ENCODE data around the gene IFNAR1. TPM values are rescaled to one million over a fixed set of nuclear protein-coding genes. Genes with fewer than 3 reads are reported as not detected.
"Not testable (repeated sequence)": the region's sequence is repeated elsewhere in the genome, so short reads cannot be mapped to it uniquely, and the experiment has no call there.

The IFNAR1 gene
- total RNA-seq, 1 donor from 2014 or later: 19.0 TPM

DNA sequence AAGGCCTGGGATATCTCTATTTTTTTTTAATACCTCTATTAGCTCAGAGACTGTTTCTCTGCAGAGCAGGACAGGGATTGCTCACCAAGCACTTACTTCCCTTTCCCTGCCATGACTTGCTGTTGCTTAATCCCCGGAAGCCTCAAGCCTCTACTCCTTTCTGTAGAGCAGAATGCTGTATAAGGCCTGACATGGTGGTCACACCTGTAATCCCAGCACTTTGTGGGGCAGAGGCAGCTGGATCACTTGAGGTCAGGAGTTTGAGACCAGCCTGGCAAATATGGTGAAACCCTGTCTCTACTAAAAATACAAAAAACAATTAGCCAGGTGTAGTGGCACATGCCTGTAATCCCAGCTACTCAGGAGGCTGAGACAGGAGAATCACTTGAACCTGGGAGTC is 55.2 kb downstream of the IFNAR1 start:
- H3K27ac Mint-ChIP-seq: peak overlapping the region; percentile 84
- H3K4me3 Mint-ChIP-seq: peak overlapping the region; percentile 51

GRCh38 chr21:33380483-33380998 is 55.8 kb downstream of the IFNAR1 start:
- Mint-ChIP-seq H3K4me1 (peaks cover 55% of the 10 kb centered on the region), H3K9me3 (no peaks in the 10 kb centered on the region), H3K4me3 (peak overlapping the region; percentile 51), H3K27me3 (peaks cover 27% of the 10 kb centered on the region), H3K36me3 (ENCODE audit: low read depth) (no peaks in the 10 kb centered on the region), H3K27ac (peak overlapping the region; percentile 84)
- DNase-seq: peak; percentile 92
- intact Hi-C loops (cut with micrococcal nuclease): loop anchor here (1.0 to 5.0 kb wide), 6 partner anchors 54 to 652 kb away; partner anchors contain the start of genes CRYZL1, ITSN1 and SYNJ1

More for the DNA sequence above, 55.2 kb downstream of the IFNAR1 start:
- DNase-seq: peak; percentile 61
- peaks cover 25% of the 10 kb centered on the region for H3K27me3 Mint-ChIP-seq
- H3K9me3 Mint-ChIP-seq; H3K36me3 Mint-ChIP-seq (ENCODE audit: low read depth): not testable (repeated sequence)
- H3K4me1 Mint-ChIP-seq: peaks cover 54% of the 10 kb centered on the region
- intact Hi-C loops (cut with micrococcal nuclease): loop anchor here (1.0 to 5.0 kb wide), 6 partner anchors 54 to 652 kb away; partner anchors contain the start of genes CRYZL1, ITSN1 and SYNJ1

GRCh38 chr21:33381381-33381780 is 56.6 kb downstream of the IFNAR1 start:
- DNase-seq; H3K27ac Mint-ChIP-seq; H3K36me3 Mint-ChIP-seq (ENCODE audit: low read depth); H3K9me3 Mint-ChIP-seq: not testable (repeated sequence)
- Mint-ChIP-seq H3K4me1 (peaks cover 55% of the 10 kb centered on the region), H3K4me3 (peak overlapping the region; percentile 87), H3K27me3 (peaks cover 32% of the 10 kb centered on the region)
- intact Hi-C loops (cut with micrococcal nuclease): loop anchor here (5.0 kb wide), 3 partner anchors 124 to 449 kb away; partner anchors contain the start of genes CRYZL1 and ITSN1

GRCh38 chr21:33383056-33383888 is 58.5 kb downstream of the IFNAR1 start:
- peak overlapping the region; percentile 91 for H3K27ac Mint-ChIP-seq
- intact Hi-C loops (cut with micrococcal nuclease): loop anchor here (1.0 to 5.0 kb wide), 8 partner anchors 22 to 451 kb away; partner anchors contain the start of genes CRYZL1, IFNAR1 and ITSN1
- H3K4me3 Mint-ChIP-seq: peak overlapping the region; percentile 87
- peak; percentile 91 for DNase-seq
- H3K9me3 Mint-ChIP-seq: no peaks in the 10 kb centered on the region
- H3K36me3 Mint-ChIP-seq (ENCODE audit: low read depth): no peaks in the 10 kb centered on the region
- H3K27me3 Mint-ChIP-seq: peaks cover 36% of the 10 kb centered on the region
- peaks cover 55% of the 10 kb centered on the region for H3K4me1 Mint-ChIP-seq

DNA sequence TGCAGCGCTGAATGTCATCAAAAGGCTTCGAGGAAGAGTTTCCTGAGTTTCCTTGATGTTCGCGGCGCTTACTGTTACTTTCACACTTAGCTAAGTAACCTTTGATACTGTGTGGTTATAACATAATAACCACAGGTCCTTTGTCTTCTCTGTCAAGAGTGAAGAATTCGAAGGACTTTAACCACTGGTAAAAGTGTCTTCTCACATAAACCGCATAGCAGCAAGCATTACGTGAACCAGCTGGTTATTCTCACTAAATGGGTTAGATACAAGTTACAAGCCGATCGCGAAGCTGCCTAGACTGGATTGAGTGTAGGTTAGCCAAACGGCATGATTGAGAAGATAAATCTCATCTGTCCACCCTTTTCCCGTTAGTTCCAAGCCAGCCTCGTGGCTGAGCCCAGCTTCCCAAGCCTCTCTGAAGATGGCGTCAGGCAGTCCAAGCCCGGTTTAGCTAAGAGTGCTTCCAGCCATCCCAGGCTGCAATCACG is 60.1 kb downstream of the IFNAR1 start:
- no peaks in the 10 kb centered on the region for H3K36me3 Mint-ChIP-seq (ENCODE audit: low read depth)

GRCh38 chr21:33386222-33386784 is 61.5 kb downstream of the IFNAR1 start:
- no peaks in the 10 kb centered on the region for H3K36me3 Mint-ChIP-seq (ENCODE audit: low read depth)
- no peak for DNase-seq
- no peak overlapping the region for H3K27ac Mint-ChIP-seq
- H3K4me1 Mint-ChIP-seq: peaks cover 37% of the 10 kb centered on the region
- H3K27me3 Mint-ChIP-seq: peaks cover 48% of the 10 kb centered on the region
- H3K4me3 Mint-ChIP-seq: no peak overlapping the region
- intact Hi-C loops (cut with micrococcal nuclease): no loop called here
- no peaks in the 10 kb centered on the region for H3K9me3 Mint-ChIP-seq

More for the DNA sequence above, 60.1 kb downstream of the IFNAR1 start:
- no peaks in the 10 kb centered on the region for H3K9me3 Mint-ChIP-seq
- H3K27ac Mint-ChIP-seq: no peak overlapping the region
- intact Hi-C loops (cut with micrococcal nuclease): loop anchor here (5.0 kb wide), 3 partner anchors 128 to 453 kb away; partner anchors contain the start of genes CRYZL1 and ITSN1
- H3K4me3 Mint-ChIP-seq: peak overlapping the region; percentile 53
- peak; percentile 82 for DNase-seq
- peaks cover 42% of the 10 kb centered on the region for H3K27me3 Mint-ChIP-seq
- H3K4me1 Mint-ChIP-seq: peaks cover 52% of the 10 kb centered on the region

DNA sequence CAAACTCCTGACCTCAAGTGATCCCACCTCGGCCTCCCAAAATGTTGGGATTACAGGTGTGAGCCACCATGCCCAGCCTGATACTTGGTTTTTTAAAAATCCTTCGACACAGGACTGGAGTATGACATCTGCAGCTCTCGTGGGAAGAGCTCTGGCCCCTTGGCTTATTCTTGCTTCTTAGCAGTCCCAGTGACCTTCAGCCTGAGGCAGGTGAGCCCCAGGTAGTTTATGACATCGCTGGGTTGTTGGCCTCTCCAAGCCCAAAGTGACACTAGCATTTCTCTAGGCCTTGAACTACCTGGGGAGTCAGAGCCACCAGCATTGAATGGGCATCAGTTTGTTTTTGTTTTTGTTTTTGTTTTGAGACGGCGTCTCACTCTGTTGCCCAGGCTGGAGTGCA is 62.5 kb downstream of the IFNAR1 start:
- H3K4me1 Mint-ChIP-seq: peaks cover 30% of the 10 kb centered on the region
- intact Hi-C loops (cut with micrococcal nuclease): no loop called here
- H3K27ac Mint-ChIP-seq: no peak overlapping the region
- no peak for DNase-seq
- H3K27me3 Mint-ChIP-seq: peaks cover 54% of the 10 kb centered on the region
- H3K4me3 Mint-ChIP-seq: no peak overlapping the region
- H3K36me3 Mint-ChIP-seq (ENCODE audit: low read depth): no peaks in the 10 kb centered on the region
- no peaks in the 10 kb centered on the region for H3K9me3 Mint-ChIP-seq

- DNase-seq: no peak
- no peaks in the 10 kb centered on the region for H3K9me3 Mint-ChIP-seq
- H3K4me1 Mint-ChIP-seq: peaks cover 21% of the 10 kb centered on the region
- intact Hi-C loops (cut with micrococcal nuclease): no loop called here
- H3K27me3 Mint-ChIP-seq: peaks cover 59% of the 10 kb centered on the region
- no peak overlapping the region for H3K4me3 Mint-ChIP-seq
- no peaks in the 10 kb centered on the region for H3K36me3 Mint-ChIP-seq (ENCODE audit: low read depth)
- H3K27ac Mint-ChIP-seq: no peak overlapping the region
Measured at GRCh38 chr21:33388188-33388587, 63.4 kb downstream of the IFNAR1 start.

GRCh38 chr21:33390479-33390878 is 65.7 kb downstream of the IFNAR1 start:
- no peaks in the 10 kb centered on the region for H3K4me1 Mint-ChIP-seq
- no peak overlapping the region for H3K27ac Mint-ChIP-seq
- peaks cover 65% of the 10 kb centered on the region for H3K27me3 Mint-ChIP-seq
- intact Hi-C loops (cut with micrococcal nuclease): no loop called here
- H3K4me3 Mint-ChIP-seq: no peak overlapping the region
- H3K36me3 Mint-ChIP-seq (ENCODE audit: low read depth): no peaks in the 10 kb centered on the region
- H3K9me3 Mint-ChIP-seq: no peaks in the 10 kb centered on the region
- no peak for DNase-seq

DNA sequence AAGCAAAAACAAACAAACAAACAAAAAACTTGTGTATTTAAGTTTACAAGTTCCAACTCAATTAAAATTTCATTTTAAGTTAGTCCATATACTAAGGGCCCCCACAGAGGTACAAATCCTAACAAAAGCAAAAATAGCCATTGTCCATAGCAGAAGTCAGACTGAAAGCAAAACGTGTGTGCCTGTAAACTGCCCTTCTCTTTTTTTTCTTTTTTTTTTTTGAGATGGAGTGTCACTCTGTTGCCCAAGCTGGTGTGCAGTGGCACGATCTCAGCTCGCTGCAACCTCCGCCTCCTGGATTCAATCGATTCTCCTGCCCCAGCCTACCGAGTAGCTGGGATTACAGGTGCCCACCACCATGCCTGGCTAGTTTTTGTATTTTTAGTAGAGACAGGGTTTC is 66.9 kb downstream of the IFNAR1 start:
- DNase-seq: no peak
- Mint-ChIP-seq H3K4me1 (no peaks in the 10 kb centered on the region), H3K27ac (no peak overlapping the region), H3K9me3 (no peaks in the 10 kb centered on the region), H3K27me3 (peaks cover 60% of the 10 kb centered on the region), H3K36me3 (ENCODE audit: low read depth) (no peaks in the 10 kb centered on the region), H3K4me3 (no peak overlapping the region)
- intact Hi-C loops (cut with micrococcal nuclease): no loop called here

DNA sequence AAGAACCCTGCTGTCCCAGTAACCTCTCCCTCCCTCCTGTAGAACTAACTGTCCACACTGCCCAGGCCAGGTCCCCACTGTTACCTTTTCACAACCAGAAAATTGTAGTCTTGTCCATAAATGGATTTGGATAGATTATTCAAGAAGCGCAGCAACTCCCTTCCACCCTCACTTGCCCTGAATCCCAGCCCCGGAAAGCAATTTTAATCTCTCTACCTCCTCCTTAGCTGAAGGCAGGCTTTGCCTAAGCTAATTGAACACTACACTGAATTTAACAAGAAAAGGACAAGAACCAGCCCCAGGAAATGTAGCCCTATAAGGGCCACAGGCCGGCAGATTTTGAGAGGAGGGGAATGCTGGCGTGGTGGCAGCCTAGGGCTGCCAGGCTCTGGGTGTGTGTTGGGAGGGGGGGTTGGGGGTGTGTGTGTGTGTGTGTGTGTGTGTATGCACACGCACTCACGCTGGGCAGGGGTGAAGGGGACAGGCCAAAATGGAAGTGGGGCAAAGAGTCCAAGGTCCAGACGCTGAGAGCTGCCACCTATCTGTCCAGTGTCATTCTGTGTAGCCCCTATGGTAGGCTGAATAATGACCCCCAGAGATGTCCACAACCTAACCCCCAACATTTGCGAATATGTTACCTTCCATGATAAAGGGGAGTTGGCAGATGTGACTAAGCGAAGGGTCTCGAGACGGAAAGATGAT is 67.7 kb downstream of the IFNAR1 start:
- H3K36me3 Mint-ChIP-seq (ENCODE audit: low read depth): no peaks in the 10 kb centered on the region
- peaks cover 57% of the 10 kb centered on the region for H3K27me3 Mint-ChIP-seq
- H3K27ac Mint-ChIP-seq: no peak overlapping the region
- no peak for DNase-seq
- H3K4me1 Mint-ChIP-seq: no peaks in the 10 kb centered on the region
- no peak overlapping the region for H3K4me3 Mint-ChIP-seq
- H3K9me3 Mint-ChIP-seq: no peaks in the 10 kb centered on the region
- intact Hi-C loops (cut with micrococcal nuclease): no loop called here

- Mint-ChIP-seq H3K36me3 (ENCODE audit: low read depth) (no peaks in the 10 kb centered on the region), H3K27ac (no peak overlapping the region), H3K9me3 (peaks cover 5% of the 10 kb centered on the region), H3K27me3 (peaks cover 58% of the 10 kb centered on the region), H3K4me3 (no peak overlapping the region), H3K4me1 (peaks cover 3% of the 10 kb centered on the region)
- DNase-seq: no peak
- intact Hi-C loops (cut with micrococcal nuclease): no loop called here
Measured at GRCh38 chr21:33393348-33393747, 68.6 kb downstream of the IFNAR1 start.

GRCh38 chr21:33394260-33394659 is 69.5 kb downstream of the IFNAR1 start:
- H3K27ac Mint-ChIP-seq: no peak overlapping the region
- no peak for DNase-seq
- H3K4me3 Mint-ChIP-seq: no peak overlapping the region
- no peaks in the 10 kb centered on the region for H3K36me3 Mint-ChIP-seq (ENCODE audit: low read depth)
- H3K27me3 Mint-ChIP-seq: peaks cover 61% of the 10 kb centered on the region
- H3K4me1 Mint-ChIP-seq: peaks cover 3% of the 10 kb centered on the region
- intact Hi-C loops (cut with micrococcal nuclease): no loop called here
- peaks cover 5% of the 10 kb centered on the region for H3K9me3 Mint-ChIP-seq
